ENCODE data around the gene RASA3.

GRCh38 chr13:113971471-113972231, 160.8 kb downstream of the RASA3 start:
- TF ChIP-seq NRF1 (conservative IDR thresholded peaks at IDR 0.05; ENCODE audit: low read depth, low read length): no peak
- TF ChIP-seq CBFB (IDR thresholded peaks at IDR 0.05; ENCODE audit: low read depth): no peak
- no peak for TF ChIP-seq CHD2 (IDR thresholded peaks at IDR 0.05; ENCODE audit: borderline replicate concordance, low read depth, low read length)
- TF ChIP-seq BRCA1 (IDR thresholded peaks at IDR 0.05; ENCODE audit: low read depth, low read length): no peak
- TF ChIP-seq MAX (IDR thresholded peaks at IDR 0.05; ENCODE audit: low read depth, low read length): no peak

All from GM12878 (cell line).